HepG2 (cell line): ENCODE data around the gene RAB6A. TPM values are rescaled to one million over a fixed set of nuclear protein-coding genes. Genes with fewer than 3 reads are reported as not detected.
A peak's percentile ranks its signal among the peaks of the same experiment; 100 is the strongest.

Source experiments
- AGO1 ChIP-seq: fragments of 200-400 bp; formaldehyde crosslinking; IDR thresholded peaks from 2 replicates; pipeline ENCODE4 v1.6.1; 2017; ENCODE audit warnings: mild to moderate bottlenecking, low read depth, low read length, moderate library complexity; ENCODE audit not compliant: poor library complexity, severe bottlenecking
- AKNA ChIP-seq: sonication (generic); formaldehyde crosslinking; IDR thresholded peaks from 2 replicates; pipeline ENCODE4 v1.4.0; 2020; ENCODE audit warnings: missing genetic modification reagents, borderline replicate concordance
- EP300 ChIP-seq, 3 experiments: sonication (generic) in 1 of 3; formaldehyde crosslinking in 1 of 3; IDR thresholded peaks; 2 replicates each; pipeline versions ENCODE4 v1.5.1 to v1.6.1; 2011 to 2020; ENCODE audit warnings: low read depth in 2 of 3, low read length in 2 of 3, borderline replicate concordance in 1 of 3, improper control_type of control experiment in 1 of 3, mild to moderate bottlenecking in 1 of 3, missing genetic modification reagents in 1 of 3, moderate library complexity in 1 of 3
- HBP1 ChIP-seq: IDR thresholded peaks from 2 replicates; pipeline ENCODE4 v1.6.1; 2016; ENCODE audit warnings: low read depth, control low read depth
- HOXA5 ChIP-seq: sonication (generic); formaldehyde crosslinking; IDR thresholded peaks from 2 replicates; pipeline ENCODE4 v1.4.0; 2020; ENCODE audit warnings: missing genetic modification reagents
- MED8 ChIP-seq: sonication (generic); formaldehyde crosslinking; IDR thresholded peaks from 2 replicates; pipeline ENCODE4 v1.8.1; 2023; ENCODE audit warnings: mild to moderate bottlenecking, missing genetic modification reagents; ENCODE audit not compliant: insufficient replicate concordance
- RORA ChIP-seq: sonication (generic); formaldehyde crosslinking; IDR thresholded peaks from 2 replicates; pipeline ENCODE4 v1.5.0; 2020; ENCODE audit warnings: mild to moderate bottlenecking, missing genetic modification reagents, moderate library complexity
- RXRB ChIP-seq: IDR thresholded peaks from 2 replicates; pipeline ENCODE4 v1.6.1; 2016; ENCODE audit warnings: borderline replicate concordance, missing genetic modification reagents, missing compliant biosample characterization
- SMAD9 ChIP-seq: sonication (generic); formaldehyde crosslinking; IDR thresholded peaks from 2 replicates; pipeline ENCODE4 v1.5.1; 2020; ENCODE audit warnings: mild to moderate bottlenecking, missing genetic modification reagents
- TFDP1 ChIP-seq: IDR thresholded peaks from 2 replicates; pipeline ENCODE4 v1.6.1; 2016; ENCODE audit warnings: missing compliant biosample characterization, missing genetic modification reagents, borderline replicate concordance
- TFE3 ChIP-seq: IDR thresholded peaks from 2 replicates; pipeline ENCODE4 v1.6.1; 2016
- TRIM24 ChIP-seq: sonication (generic); formaldehyde crosslinking; IDR thresholded peaks from 2 replicates; pipeline ENCODE4 v1.8.0; 2022; ENCODE audit warnings: mild to moderate bottlenecking, missing genetic modification reagents
- WIZ ChIP-seq: sonication (generic); formaldehyde crosslinking; IDR thresholded peaks from 2 replicates; pipeline ENCODE4 v1.5.1; 2020; ENCODE audit warnings: mild to moderate bottlenecking, missing genetic modification reagents
- ZNF234 ChIP-seq: sonication (generic); formaldehyde crosslinking; conservative IDR thresholded peaks from 2 replicates; pipeline ENCODE4 v1.5.1; 2020; ENCODE audit warnings: mild to moderate bottlenecking, missing genetic modification reagents
- ZNF326 ChIP-seq: sonication (generic); formaldehyde crosslinking; IDR thresholded peaks from 2 replicates; pipeline ENCODE4 v1.4.0; 2020; ENCODE audit warnings: missing genetic modification reagents, borderline replicate concordance
- ZNF34 ChIP-seq: sonication (generic); formaldehyde crosslinking; IDR thresholded peaks from 2 replicates; pipeline ENCODE4 v1.4.0; 2020; ENCODE audit warnings: mild to moderate bottlenecking, missing genetic modification reagents, borderline replicate concordance
- ZNF691 ChIP-seq: sonication (generic); formaldehyde crosslinking; IDR thresholded peaks from 2 replicates; pipeline ENCODE4 v1.4.0; 2020; ENCODE audit warnings: missing genetic modification reagents, low read depth, mild to moderate bottlenecking, borderline replicate concordance
- ZNF724P ChIP-seq: sonication (generic); formaldehyde crosslinking; IDR thresholded peaks from 2 replicates; pipeline ENCODE4 v1.8.0; 2022; ENCODE audit warnings: missing genetic modification reagents, borderline replicate concordance
- polyA plus RNA-seq, 8 experiments: library from polyadenylated mRNA; depleted of rRNA in 3 of 8; stranded (reverse) in 7 of 8; unstranded in 1 of 8; fragments of >200 nt; fragmentation: Illumina TruSeq in 4 of 8; extraction: Trizol in 4 of 8; gene quantifications; 2 replicates each; pipeline versions ENCODE4 v1.2.1 to v1.2.3, GENCODE V29; 2011 to 2016; ENCODE audit warnings: low read depth in 4 of 8, missing spikeins in 1 of 8, mixed read lengths in 1 of 8; ENCODE audit not compliant: insufficient read depth in 1 of 8
- total RNA-seq, 5 experiments: library from RNA; depleted of rRNA; stranded (reverse); fragments of >200 nt; fragmentation: Illumina TruSeq; extraction: Trizol; gene quantifications; 2 replicates each; pipeline ENCODE4 v1.2.3, GENCODE V29; 2016; ENCODE audit warnings: low read depth in 1 of 5

The RAB6A gene
- total and polyA plus RNA-seq, 2 of the 13 experiments (the other 11 are each of a cell fraction or from before 2014, with no cell fraction given): 74.3 to 121 TPM

GRCh38 chr11:73760679-73761402, at the start of gene RAB6A (continued):
- no peak for TF ChIP-seq TFDP1 (CRISPR knock-in tag)
- TF ChIP-seq SMAD9 (CRISPR knock-in tag): 0 out of 2 replicates have a peak, but pooled peaks have one; percentile 59
- TF ChIP-seq WIZ: no peak
- peak; percentile 70 for TF ChIP-seq HBP1 (CRISPR knock-in tag)
- TF ChIP-seq ZNF234 (CRISPR knock-in tag): 0 out of 2 replicates have a peak, but pooled peaks have one; percentile 7
- TF ChIP-seq ZNF691 (CRISPR knock-in tag): no peak
- TF ChIP-seq TFE3 (CRISPR knock-in tag): no peak
- peak; percentile 75; the same call in 1 of the 2 replicates for TF ChIP-seq ZNF34
- TF ChIP-seq ZNF326 (CRISPR knock-in tag): no peak
- TF ChIP-seq RORA (CRISPR knock-in tag): no peak
- no peak for TF ChIP-seq TRIM24 (CRISPR knock-in tag)
- 0 out of 2 replicates have a peak, but pooled peaks have one; percentile 10 for TF ChIP-seq RXRB (CRISPR knock-in tag)
- TF ChIP-seq AGO1: no peak
- no peak for TF ChIP-seq MED8 (CRISPR knock-in tag)
- TF ChIP-seq HOXA5 (CRISPR knock-in tag): peak; percentile 86
- no peak for TF ChIP-seq AKNA (CRISPR knock-in tag)
- peak in 1 of 2 experiments; percentile 30; a peak in 1 of 4 replicates for TF ChIP-seq EP300 (IDR thresholded peaks at IDR 0.05; ENCODE audit: low read depth in 2 of 2, low read length in 2 of 2)
- no peak for TF ChIP-seq EP300 (CRISPR knock-in tag; IDR thresholded peaks at IDR 0.05; ENCODE audit: borderline replicate concordance)
- no peak for TF ChIP-seq ZNF724P (CRISPR knock-in tag)
